ENCODE results near the gene CDC42. TPM values are rescaled to one million over a fixed set of nuclear protein-coding genes. Genes with fewer than 3 reads are reported as not detected.

Gene CDC42
- total and polyA plus RNA-seq, 2 donors (not counting 1 experiment from before 2014, with no cell fraction given) = 325 to 446 TPM

DNA sequence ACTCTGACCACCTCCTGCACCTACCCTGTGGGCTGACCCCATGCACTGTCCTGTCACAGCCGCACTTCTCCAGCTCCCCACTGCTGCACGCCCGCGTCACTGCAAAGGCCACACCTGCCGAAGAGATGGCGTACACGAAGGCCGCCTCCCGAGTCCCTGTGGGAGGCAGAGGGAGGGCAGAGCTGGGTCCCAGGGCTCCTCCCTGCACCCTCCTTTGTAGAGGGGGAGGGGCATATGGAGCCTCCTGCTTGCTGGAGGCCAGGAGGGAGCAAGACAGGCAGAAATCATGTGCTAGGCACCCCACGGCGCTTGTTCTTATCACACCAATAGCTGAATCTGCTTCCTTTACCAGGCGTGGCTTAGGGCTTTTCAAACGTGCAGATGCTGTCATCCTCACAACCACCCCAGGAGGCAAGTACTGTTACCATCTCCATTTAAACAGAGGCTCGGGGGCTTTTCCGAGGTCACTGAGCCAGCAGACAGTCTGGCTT, 69.0 kb downstream of the CDC42 start:
- DNase-seq (ENCODE audit: low read depth in 2 of 2) = no peak

GRCh38 chr1:22122273-22123070, 70.0 kb downstream of the CDC42 start:
- no peaks in the 10 kb centered on the region for H3K4me1 ChIP-seq (ENCODE audit: control insufficient read depth, extremely low read depth, insufficient read depth, low read length)
- H3K9ac ChIP-seq (ENCODE audit: insufficient read depth, low read length) = no peak overlapping the region
- no peaks in the 10 kb centered on the region for H3K9me3 ChIP-seq (ENCODE audit: control insufficient read depth, insufficient read depth, low read depth, low read length)
- H4K20me1 ChIP-seq (ENCODE audit: control insufficient read depth, extremely low read depth, insufficient read depth, low read length) = no peaks in the 10 kb centered on the region
- no peaks in the 10 kb centered on the region for H3K27me3 ChIP-seq (ENCODE audit: control insufficient read depth, insufficient read depth, low read length)
- H2AFZ ChIP-seq (ENCODE audit: low read length) = no peak overlapping the region
- no peak overlapping the region for H3K4me3 ChIP-seq (replicated peaks in 1 of 4; ENCODE audit: control extremely low read depth in 1 of 4, insufficient read depth in 1 of 4, low read depth in 3 of 4, low read length in 4 of 4)
- no peak for DNase-seq (ENCODE audit: low read depth in 2 of 2)
- TF ChIP-seq, protein P1, sequence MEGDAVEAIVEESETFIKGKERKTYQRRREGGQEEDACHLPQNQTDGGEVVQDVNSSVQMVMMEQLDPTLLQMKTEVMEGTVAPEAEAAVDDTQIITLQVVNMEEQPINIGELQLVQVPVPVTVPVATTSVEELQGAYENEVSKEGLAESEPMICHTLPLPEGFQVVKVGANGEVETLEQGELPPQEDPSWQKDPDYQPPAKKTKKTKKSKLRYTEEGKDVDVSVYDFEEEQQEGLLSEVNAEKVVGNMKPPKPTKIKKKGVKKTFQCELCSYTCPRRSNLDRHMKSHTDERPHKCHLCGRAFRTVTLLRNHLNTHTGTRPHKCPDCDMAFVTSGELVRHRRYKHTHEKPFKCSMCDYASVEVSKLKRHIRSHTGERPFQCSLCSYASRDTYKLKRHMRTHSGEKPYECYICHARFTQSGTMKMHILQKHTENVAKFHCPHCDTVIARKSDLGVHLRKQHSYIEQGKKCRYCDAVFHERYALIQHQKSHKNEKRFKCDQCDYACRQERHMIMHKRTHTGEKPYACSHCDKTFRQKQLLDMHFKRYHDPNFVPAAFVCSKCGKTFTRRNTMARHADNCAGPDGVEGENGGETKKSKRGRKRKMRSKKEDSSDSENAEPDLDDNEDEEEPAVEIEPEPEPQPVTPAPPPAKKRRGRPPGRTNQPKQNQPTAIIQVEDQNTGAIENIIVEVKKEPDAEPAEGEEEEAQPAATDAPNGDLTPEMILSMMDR (conservative IDR thresholded peaks at IDR 0.05 in 1 of 2, IDR thresholded peaks at IDR 0.05 in 1 of 2; ENCODE audit: low read depth in 1 of 2, low read length in 2 of 2) = no peak
- no peak for TF ChIP-seq EZH2 (IDR thresholded peaks at IDR 0.05; ENCODE audit: low read length, missing control alignments)
- H3K36me3 ChIP-seq (ENCODE audit: control insufficient read depth, insufficient read depth, low read length) = peaks cover 4% of the 10 kb centered on the region
- no peak overlapping the region for H3K4me2 ChIP-seq (ENCODE audit: extremely low read depth, insufficient read depth, low read length)
- no peaks in the 10 kb centered on the region for H3K79me2 ChIP-seq (ENCODE audit: control insufficient read depth, insufficient read depth, low read length)
- H3K27ac ChIP-seq (ENCODE audit: insufficient read depth, low read length) = no peak overlapping the region

More for the DNA sequence above, 69.0 kb downstream of the CDC42 start:
- TF ChIP-seq EZH2 (IDR thresholded peaks at IDR 0.05; ENCODE audit: low read length, missing control alignments) = no peak
- Histone ChIP-seq H3K9me3 (ENCODE audit: control insufficient read depth, insufficient read depth, low read depth, low read length) (no peaks in the 10 kb centered on the region), H3K4me1 (ENCODE audit: control insufficient read depth, extremely low read depth, insufficient read depth, low read length) (no peaks in the 10 kb centered on the region), H3K36me3 (ENCODE audit: control insufficient read depth, insufficient read depth, low read length) (peaks cover 4% of the 10 kb centered on the region), H3K4me2 (ENCODE audit: extremely low read depth, insufficient read depth, low read length) (no peak overlapping the region), H4K20me1 (ENCODE audit: control insufficient read depth, extremely low read depth, insufficient read depth, low read length) (no peaks in the 10 kb centered on the region), H3K4me3 (replicated peaks in 1 of 4; ENCODE audit: control extremely low read depth in 1 of 4, insufficient read depth in 1 of 4, low read depth in 3 of 4, low read length in 4 of 4) (no peak overlapping the region), H3K9ac (ENCODE audit: insufficient read depth, low read length) (no peak overlapping the region), H3K27ac (ENCODE audit: insufficient read depth, low read length) (no peak overlapping the region), H3K79me2 (ENCODE audit: control insufficient read depth, insufficient read depth, low read length) (no peaks in the 10 kb centered on the region), H2AFZ (ENCODE audit: low read length) (no peak overlapping the region), H3K27me3 (ENCODE audit: control insufficient read depth, insufficient read depth, low read length) (no peaks in the 10 kb centered on the region)

- H3K9me3 ChIP-seq (ENCODE audit: control insufficient read depth, insufficient read depth, low read depth, low read length) = no peaks in the 10 kb centered on the region
- H3K36me3 ChIP-seq (ENCODE audit: control insufficient read depth, insufficient read depth, low read length) = peaks cover 4% of the 10 kb centered on the region
- no peaks in the 10 kb centered on the region for H4K20me1 ChIP-seq (ENCODE audit: control insufficient read depth, extremely low read depth, insufficient read depth, low read length)
- TF ChIP-seq EZH2 (IDR thresholded peaks at IDR 0.05; ENCODE audit: low read length, missing control alignments) = no peak
- TF ChIP-seq, protein P1 (conservative IDR thresholded peaks at IDR 0.05 in 1 of 2, IDR thresholded peaks at IDR 0.05 in 1 of 2; ENCODE audit: low read depth in 1 of 2, low read length in 2 of 2) = no peak
- no peaks in the 10 kb centered on the region for H3K79me2 ChIP-seq (ENCODE audit: control insufficient read depth, insufficient read depth, low read length)
- H3K4me2 ChIP-seq (ENCODE audit: extremely low read depth, insufficient read depth, low read length) = no peak overlapping the region
- H3K27me3 ChIP-seq (ENCODE audit: control insufficient read depth, insufficient read depth, low read length) = no peaks in the 10 kb centered on the region
- no peak overlapping the region for H2AFZ ChIP-seq (ENCODE audit: low read length)
- no peak overlapping the region for H3K9ac ChIP-seq (ENCODE audit: insufficient read depth, low read length)
- H3K4me3 ChIP-seq (replicated peaks in 1 of 4; ENCODE audit: control extremely low read depth in 1 of 4, insufficient read depth in 1 of 4, low read depth in 3 of 4, low read length in 4 of 4) = no peak overlapping the region
- no peak overlapping the region for H3K27ac ChIP-seq (ENCODE audit: insufficient read depth, low read length)
- no peaks in the 10 kb centered on the region for H3K4me1 ChIP-seq (ENCODE audit: control insufficient read depth, extremely low read depth, insufficient read depth, low read length)
- DNase-seq (ENCODE audit: low read depth in 2 of 2) = no peak
These were observed 70.5 kb downstream of the CDC42 start for GRCh38 chr1:22123071-22123390.
